NCI-H774 (cell line): Measurements from ENCODE around the gene MCF2L.
"Not testable (repeated sequence)": the region's sequence is repeated elsewhere in the genome, so short reads cannot be mapped to it uniquely, and the experiment has no call there.

Experiments
- DNase-seq: peaks from one replicate; lab custom pipeline; 2025; lab: John Stamatoyannopoulos, UW

MCF2L gene

GRCh38 chr13:113065406-113066141 lies 96.6 kb downstream of the MCF2L start:
- no peak for DNase-seq

DNA sequence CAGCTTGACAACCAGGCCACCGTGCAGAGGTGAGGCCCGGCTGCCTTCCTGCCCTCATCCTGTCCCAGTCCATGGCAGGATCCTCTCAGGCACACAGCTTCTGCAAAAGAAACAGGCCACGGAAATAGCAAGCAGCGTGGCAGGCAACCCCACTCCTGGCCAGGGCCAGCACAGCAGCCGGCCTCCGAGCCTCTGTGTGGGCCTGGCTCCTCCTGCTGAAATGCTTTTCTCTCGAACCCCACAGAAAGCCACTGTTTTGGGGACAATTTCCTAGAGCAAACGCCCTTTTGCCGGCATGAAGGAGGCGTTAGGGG lies 97.1 kb downstream of the MCF2L start:
- no peak for DNase-seq

- no peak for DNase-seq
Measured at GRCh38 chr13:113066746-113067145, 97.7 kb downstream of the MCF2L start.

DNA sequence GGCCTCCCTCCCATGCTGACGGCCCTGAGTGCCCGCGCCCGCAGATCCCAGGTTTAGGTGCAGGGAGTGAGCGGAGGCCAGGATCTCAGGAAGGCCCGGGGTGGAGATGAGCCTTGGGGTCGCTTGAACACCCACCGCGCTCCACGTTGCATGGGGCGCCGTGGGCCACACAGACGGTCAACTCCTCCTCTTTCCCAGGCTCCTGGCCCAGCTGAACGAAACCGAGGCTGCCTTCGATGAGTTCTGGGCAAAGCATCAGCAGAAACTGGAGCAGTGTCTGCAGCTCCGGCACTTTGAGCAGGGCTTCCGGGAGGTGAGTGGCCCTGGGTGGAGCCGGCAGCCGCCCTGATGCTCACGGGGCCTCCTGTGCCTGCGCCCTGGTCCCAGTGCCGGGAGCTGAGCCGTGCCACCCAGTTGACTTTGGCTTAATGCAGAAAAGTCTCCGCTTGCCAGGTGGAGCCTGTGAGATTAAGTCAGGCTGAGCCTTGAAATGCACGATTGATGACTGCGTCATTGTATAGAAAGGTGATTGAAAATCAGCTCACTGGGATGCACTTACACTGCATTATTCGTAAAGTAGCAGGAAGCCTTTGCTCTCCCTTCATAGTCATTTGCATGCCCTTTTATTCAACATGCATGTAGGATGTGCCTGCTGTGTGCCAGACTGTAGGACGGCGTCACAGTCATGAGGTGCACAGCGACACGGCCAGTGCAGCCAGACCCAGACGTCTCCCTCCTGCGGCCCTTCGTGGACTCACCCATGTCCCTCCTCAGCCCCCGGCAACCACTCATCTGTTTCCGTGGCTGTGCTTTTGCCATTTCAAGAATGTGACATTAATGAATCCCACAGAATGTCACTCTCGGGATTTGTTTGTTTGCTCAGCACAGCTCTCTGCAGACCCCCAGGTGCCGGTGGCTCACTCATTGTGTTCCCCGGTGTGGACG lies 101.1 kb downstream of the MCF2L start:
- no peak for DNase-seq

GRCh38 chr13:113070855-113071254 lies 101.8 kb downstream of the MCF2L start:
- no peak for DNase-seq

DNA sequence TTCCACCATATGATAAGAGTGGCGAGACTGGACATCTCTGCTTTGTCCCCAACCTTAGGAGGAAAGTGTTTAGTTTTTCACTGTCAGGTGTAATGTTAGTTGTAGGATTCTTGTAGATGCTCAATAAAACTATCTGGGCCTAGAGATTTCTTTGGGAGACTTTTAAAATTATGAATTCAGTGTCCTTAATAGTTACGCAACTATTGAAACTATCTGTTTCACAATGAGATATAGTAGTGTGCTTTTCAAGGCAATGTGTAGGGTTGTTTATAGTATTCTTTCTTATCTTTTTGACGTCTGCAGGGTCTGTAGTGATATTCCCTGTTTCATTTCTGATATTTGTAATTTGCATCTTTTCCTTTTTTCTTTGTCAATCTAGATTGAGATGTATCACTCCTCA lies 103.4 kb downstream of the MCF2L start:
- no peak for DNase-seq

DNA sequence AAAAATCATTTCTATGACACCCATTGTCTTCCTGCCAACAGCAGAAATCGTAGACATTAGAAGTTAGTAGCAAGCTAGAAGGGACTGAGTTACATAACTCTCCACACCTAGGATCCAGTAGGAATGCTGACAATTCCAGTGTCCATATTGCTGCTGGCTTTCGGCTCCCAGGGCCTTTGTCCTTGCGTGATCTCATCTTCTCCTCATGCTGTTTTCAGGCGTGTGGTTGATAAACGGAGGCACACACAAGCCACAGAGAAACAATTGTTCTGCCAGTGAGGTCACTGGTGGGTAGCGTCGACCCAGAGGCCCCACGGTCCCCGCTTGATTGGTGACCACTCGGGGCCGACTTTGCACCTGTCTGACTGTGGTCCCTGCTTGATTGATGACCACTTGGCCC lies 104.9 kb downstream of the MCF2L start:
- no peak for DNase-seq

GRCh38 chr13:113074401-113074800 lies 105.4 kb downstream of the MCF2L start:
- DNase-seq = no peak

- DNase-seq = no peak
Measured at GRCh38 chr13:113074876-113075275, 105.9 kb downstream of the MCF2L start.

- DNase-seq = no peak
Measured at GRCh38 chr13:113075711-113076110, 106.7 kb downstream of the MCF2L start.

GRCh38 chr13:113076681-113077401 lies 107.8 kb downstream of the MCF2L start:
- no peak for DNase-seq

GRCh38 chr13:113077566-113077952 lies 108.5 kb downstream of the MCF2L start:
- no peak for DNase-seq

- DNase-seq = no peak
Measured at GRCh38 chr13:113077953-113078901, 109.2 kb downstream of the MCF2L start.

GRCh38 chr13:113078902-113079780 lies 110.1 kb downstream of the MCF2L start:
- no peak for DNase-seq

- DNase-seq = not testable (repeated sequence)
Measured at GRCh38 chr13:113079781-113080080, 110.7 kb downstream of the MCF2L start.

- DNase-seq = no peak
Measured at GRCh38 chr13:113080361-113080831, 111.4 kb downstream of the MCF2L start.

- no peak for DNase-seq
Measured at GRCh38 chr13:113080901-113081521, 112.0 kb downstream of the MCF2L start.

DNA sequence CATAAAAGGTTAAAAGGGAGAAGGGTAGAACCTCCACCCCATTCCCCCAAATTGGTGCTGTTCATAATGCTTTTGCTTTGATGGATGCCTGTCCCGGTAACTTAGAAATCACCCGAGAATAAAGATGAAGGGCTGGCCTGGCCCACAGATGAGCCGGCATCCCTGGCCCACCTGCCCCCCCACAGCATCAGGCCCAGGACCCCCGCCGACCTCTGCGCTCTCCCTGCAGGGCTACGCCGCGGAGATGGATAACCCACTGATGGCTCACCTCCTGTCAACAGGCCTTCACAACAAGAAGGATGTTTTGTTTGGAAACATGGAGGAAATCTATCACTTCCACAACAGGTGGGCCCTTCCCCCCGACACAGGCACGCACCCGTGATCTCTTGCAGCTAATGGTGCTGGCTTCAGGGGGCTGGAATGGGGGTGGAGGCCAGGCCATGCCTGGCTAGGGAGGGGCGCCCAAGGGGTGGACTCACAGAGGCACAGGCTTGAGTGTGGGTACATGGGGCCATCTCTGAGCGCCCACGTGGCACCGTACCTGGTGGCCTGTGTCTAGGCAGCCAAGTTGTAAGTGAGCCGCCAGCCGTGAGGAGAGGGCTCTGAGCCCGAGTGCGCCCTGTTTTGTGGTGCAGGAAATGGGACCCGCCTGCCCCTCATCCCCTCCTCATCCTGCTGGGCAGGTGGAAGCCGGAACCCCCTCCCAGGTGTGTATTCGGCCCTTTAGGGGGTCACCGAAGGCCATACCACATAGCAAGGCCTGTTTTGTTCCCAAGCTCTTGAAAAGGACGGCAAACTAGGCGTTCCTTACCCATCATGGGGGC lies 113.4 kb downstream of the MCF2L start:
- no peak for DNase-seq

- DNase-seq = no peak
Measured at GRCh38 chr13:113083022-113083373, 114.0 kb downstream of the MCF2L start.
